Epithelial cell of proximal tubule (primary cell): ENCODE data around the gene TMEM201. TPM values are rescaled to one million over a fixed set of nuclear protein-coding genes. Genes with fewer than 3 reads are reported as not detected.
"Not testable (repeated sequence)": the region's sequence is repeated elsewhere in the genome, so short reads cannot be mapped to it uniquely, and the experiment has no call there.

Experiments used
- DNase-seq: peaks from one replicate; pipeline ENCODE4 v3.0.0-alpha.2; 2011; ENCODE audit warnings: low read depth
- H3K4me3 ChIP-seq: 2 replicates; pipeline ENCODE4 v1.5.1; 2011; ENCODE audit warnings: low read depth, mild to moderate bottlenecking, low read length
- total RNA-seq: library from RNA; depleted of rRNA; stranded (reverse); fragments of >200 nt; gene quantifications from 2 replicates; pipeline ENCODE4 v1.2.3, GENCODE V29; 2015
- TF ChIP-seq, protein P1 (sequence below): conservative IDR thresholded peaks from 2 replicates; pipeline ENCODE4 v1.5.1; 2012; ENCODE audit warnings: low read depth, mild to moderate bottlenecking, low read length

The TMEM201 gene
- total RNA-seq, 1 donor from 2014 or later = 8.9 TPM

DNA sequence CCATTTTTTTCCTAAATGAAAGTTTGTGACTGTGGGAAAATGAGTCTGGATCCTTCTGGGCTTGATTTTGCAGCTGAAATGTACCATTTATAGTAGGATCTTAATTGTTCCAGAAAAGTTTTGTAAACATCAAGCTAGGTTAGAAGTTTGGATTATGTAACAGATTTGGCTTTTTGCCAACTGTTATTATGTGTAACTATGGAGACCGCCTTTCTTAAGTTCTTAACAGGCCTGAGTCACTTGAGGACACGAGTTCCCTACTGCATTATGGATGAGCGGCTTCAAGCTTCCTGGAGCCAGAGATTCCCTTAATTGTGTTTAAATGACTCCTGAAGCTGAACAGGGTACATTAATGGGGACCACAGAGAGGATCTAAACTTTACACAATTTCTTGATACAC lies 27.3 kb upstream of the TMEM201 start:
- TF ChIP-seq, protein P1, sequence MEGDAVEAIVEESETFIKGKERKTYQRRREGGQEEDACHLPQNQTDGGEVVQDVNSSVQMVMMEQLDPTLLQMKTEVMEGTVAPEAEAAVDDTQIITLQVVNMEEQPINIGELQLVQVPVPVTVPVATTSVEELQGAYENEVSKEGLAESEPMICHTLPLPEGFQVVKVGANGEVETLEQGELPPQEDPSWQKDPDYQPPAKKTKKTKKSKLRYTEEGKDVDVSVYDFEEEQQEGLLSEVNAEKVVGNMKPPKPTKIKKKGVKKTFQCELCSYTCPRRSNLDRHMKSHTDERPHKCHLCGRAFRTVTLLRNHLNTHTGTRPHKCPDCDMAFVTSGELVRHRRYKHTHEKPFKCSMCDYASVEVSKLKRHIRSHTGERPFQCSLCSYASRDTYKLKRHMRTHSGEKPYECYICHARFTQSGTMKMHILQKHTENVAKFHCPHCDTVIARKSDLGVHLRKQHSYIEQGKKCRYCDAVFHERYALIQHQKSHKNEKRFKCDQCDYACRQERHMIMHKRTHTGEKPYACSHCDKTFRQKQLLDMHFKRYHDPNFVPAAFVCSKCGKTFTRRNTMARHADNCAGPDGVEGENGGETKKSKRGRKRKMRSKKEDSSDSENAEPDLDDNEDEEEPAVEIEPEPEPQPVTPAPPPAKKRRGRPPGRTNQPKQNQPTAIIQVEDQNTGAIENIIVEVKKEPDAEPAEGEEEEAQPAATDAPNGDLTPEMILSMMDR = no peak
- DNase-seq = peak; percentile 96
- no peak overlapping the region for H3K4me3 ChIP-seq

DNA sequence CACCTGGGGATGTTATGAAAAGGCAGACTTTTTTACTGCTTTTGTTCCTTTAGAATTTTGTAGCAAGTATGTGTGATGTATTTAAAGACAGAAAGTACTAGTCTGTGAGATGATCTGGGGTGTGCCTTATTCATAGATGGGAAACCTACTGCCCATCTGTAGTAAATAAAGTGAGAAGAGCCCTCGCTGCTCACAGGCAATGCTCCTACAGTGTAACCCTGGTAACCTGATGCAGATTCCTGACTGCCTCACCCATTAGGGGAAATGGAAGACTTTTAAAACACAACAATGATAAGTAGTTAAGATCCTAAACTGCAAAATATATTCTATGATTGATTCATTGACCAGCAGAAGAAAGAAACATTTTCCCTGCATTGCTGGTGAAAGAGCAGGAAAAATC lies 19.4 kb upstream of the TMEM201 start:
- no peak for DNase-seq
- no peak overlapping the region for H3K4me3 ChIP-seq
- TF ChIP-seq, protein P1 = no peak

DNA sequence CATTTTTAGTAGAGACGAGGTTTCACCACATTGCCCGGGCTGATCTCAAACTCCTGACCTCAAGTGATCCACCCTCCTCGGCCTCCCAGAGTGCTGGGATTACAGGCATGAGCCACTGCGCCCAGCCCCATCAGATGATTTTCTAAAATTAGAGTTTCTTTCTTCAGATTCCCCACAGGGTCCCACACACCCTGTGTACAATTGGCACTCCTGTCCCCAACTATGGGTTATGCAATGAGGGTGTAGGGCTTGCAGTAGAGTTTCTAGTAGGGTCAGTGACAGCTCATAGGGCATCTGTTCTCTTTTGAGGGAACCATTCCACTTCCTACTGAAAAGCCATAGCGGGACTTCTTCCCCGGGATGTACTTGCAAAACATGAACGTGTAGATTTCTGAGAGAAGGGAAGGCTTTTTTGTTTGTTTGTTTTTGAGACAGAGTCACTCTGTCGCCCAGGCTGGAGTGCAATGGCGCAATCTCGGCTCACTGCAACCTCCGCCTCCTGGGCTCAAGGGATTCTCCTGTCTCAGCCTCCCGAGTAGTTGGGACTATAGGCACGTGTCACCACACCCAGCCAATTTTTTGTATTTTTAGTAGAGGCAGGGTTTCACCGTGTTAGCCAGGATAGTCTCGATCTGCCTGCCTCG lies 17.7 kb upstream of the TMEM201 start:
- H3K4me3 ChIP-seq, DNase-seq: not testable (repeated sequence)

DNA sequence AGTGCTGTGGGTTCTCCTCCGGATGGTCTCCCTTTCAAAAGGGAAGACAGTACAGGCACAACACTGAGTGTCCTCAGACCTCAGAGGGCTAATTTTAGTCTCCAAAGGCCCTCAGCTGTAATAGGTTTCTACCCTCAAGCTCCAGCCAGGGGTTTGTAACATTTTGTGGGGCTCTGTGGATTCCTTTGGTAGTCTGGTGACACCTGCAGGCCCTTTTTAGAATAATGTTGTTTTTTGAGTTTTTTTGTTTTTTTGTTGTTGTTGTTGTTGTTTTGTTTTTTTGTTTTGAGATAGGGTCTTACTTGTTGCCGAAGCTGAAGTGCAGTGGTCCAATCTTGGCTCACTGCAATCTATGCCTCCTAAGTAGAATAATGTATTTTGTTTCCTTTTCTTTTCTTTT lies 15.0 kb upstream of the TMEM201 start:
- H3K4me3 ChIP-seq = no peak overlapping the region
- TF ChIP-seq, protein P1 = peak; percentile 52
- DNase-seq = no peak

DNA sequence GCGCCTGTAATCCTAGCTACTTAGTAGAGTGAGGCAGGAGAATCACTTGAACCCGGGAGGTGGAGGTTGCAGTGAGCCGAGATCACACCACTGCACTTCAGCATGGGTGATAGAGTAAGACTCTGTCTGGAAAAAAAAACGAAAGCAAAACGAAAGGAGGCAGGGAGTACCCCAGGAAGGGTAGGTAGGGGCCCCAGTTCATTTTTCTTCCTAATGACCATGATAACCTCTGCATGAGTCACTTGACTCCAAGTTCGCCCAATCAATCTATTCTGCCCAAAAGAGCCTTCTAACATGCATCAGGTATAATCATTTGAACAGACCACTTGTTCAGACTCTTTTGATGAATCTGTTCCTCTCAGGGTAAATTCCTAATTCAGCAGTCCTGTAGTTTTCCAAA lies 13.2 kb upstream of the TMEM201 start:
- TF ChIP-seq, protein P1 = no peak
- no peak for DNase-seq
- H3K4me3 ChIP-seq = no peak overlapping the region

DNA sequence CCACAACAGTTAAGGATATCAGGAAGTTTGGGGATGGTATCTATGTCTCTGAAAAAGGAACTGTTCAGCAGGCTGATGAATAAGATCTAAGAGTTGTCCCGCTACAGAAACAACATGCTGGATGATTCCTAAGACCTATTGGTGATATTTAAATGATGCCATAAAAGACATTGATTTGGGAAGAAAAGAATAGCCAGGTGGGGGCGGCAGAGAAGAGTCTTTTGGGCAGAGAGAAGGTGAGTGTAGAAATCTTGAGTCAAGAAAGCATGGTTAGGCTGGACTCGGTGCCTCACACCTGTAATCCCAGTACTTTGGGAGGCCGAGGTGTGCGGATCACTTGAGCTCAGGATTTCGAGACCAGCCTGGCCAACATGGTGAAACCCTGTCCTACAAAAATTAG lies 11.8 kb upstream of the TMEM201 start:
- no peak for DNase-seq
- no peak overlapping the region for H3K4me3 ChIP-seq
- TF ChIP-seq, protein P1 = peak; percentile 1

DNA sequence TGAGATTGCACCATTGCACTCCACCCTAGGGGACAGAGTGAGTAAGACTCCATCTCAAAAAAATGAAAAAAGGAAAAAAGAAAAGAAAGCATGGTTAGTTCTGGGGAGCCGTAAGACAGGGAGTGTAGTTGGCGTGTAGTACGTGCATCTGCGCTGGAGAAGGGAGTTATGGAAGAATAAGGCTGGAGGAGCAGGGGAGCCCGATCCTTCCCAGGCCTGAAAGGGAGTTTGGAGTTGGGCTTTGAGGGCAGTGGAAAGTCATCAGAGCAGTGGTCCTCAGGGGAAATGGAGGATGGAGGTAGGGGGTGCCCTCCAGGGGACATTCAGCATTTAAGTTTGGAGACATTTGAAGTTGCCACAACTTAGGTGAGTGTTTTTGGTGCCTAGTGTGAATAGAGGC lies 11.3 kb upstream of the TMEM201 start:
- H3K4me3 ChIP-seq = no peak overlapping the region
- TF ChIP-seq, protein P1 = no peak
- no peak for DNase-seq
